HG03175 (cell line): Measurements from ENCODE around the gene AMOTL2.

Experiments used
- ATAC-seq: cut with Tn5 transposase; IDR thresholded peaks from one replicate; pipeline ENCODE4 v1.9.1; 2021; ENCODE audit warnings: mild to moderate bottlenecking, moderate library complexity; ENCODE audit not compliant: unreplicated experiment

Gene AMOTL2

GRCh38 chr3:134353831-134354611 is 20.2 kb downstream of the AMOTL2 start:
- no peak for ATAC-seq

GRCh38 chr3:134353171-134353825 is 20.9 kb downstream of the AMOTL2 start:
- no peak for ATAC-seq

- ATAC-seq = no peak
Measured at GRCh38 chr3:134352031-134352671, 22.1 kb downstream of the AMOTL2 start.

GRCh38 chr3:134351427-134351826 is 22.8 kb downstream of the AMOTL2 start:
- ATAC-seq = no peak

- ATAC-seq = no peak
Measured at GRCh38 chr3:134350861-134351311, 23.4 kb downstream of the AMOTL2 start.

GRCh38 chr3:134350266-134350665 is 24.0 kb downstream of the AMOTL2 start:
- ATAC-seq = no peak

- ATAC-seq = no peak
Measured at GRCh38 chr3:134348524-134348923, 25.7 kb downstream of the AMOTL2 start.

- ATAC-seq = no peak
Measured at GRCh38 chr3:134347551-134347950, 26.7 kb downstream of the AMOTL2 start.

GRCh38 chr3:134346744-134347143 is 27.5 kb downstream of the AMOTL2 start:
- no peak for ATAC-seq

GRCh38 chr3:134345202-134345601 is 29.0 kb downstream of the AMOTL2 start:
- no peak for ATAC-seq

GRCh38 chr3:134344560-134344959 is 29.7 kb downstream of the AMOTL2 start:
- no peak for ATAC-seq

GRCh38 chr3:134342259-134342658 is 32.0 kb downstream of the AMOTL2 start:
- ATAC-seq = no peak

- no peak for ATAC-seq
Measured at GRCh38 chr3:134341389-134341788, 32.9 kb downstream of the AMOTL2 start.

GRCh38 chr3:134340982-134341365 is 33.3 kb downstream of the AMOTL2 start:
- no peak for ATAC-seq

- ATAC-seq = no peak
Measured at GRCh38 chr3:134340362-134340981, 33.8 kb downstream of the AMOTL2 start.

- ATAC-seq = no peak
Measured at GRCh38 chr3:134339913-134340312, 34.3 kb downstream of the AMOTL2 start.

GRCh38 chr3:134339331-134339730 is 34.9 kb downstream of the AMOTL2 start:
- ATAC-seq = no peak

- ATAC-seq = no peak
Measured at GRCh38 chr3:134338516-134339261, 35.6 kb downstream of the AMOTL2 start.

GRCh38 chr3:134338201-134338512 is 36.1 kb downstream of the AMOTL2 start:
- no peak for ATAC-seq

GRCh38 chr3:134337511-134338200 is 36.6 kb downstream of the AMOTL2 start:
- no peak for ATAC-seq
